ENCODE results near the gene CYYR1. TPM values are rescaled to one million over a fixed set of nuclear protein-coding genes. Genes with fewer than 3 reads are reported as not detected.
"Not testable (repeated sequence)": the region's sequence is repeated elsewhere in the genome, so short reads cannot be mapped to it uniquely, and the experiment has no call there.

CYYR1 gene
- polyA plus RNA-seq, 1 donor from 2014 or later, result 0.62 TPM

GRCh38 chr21:26460621-26461020 lies 112.5 kb downstream of the CYYR1 start:
- Histone ChIP-seq H3K27me3 (ENCODE audit: insufficient read depth, low read depth, low read length) (no peaks in the 10 kb centered on the region), H3K9me3 (ENCODE audit: low read length) (no peaks in the 10 kb centered on the region)

DNA sequence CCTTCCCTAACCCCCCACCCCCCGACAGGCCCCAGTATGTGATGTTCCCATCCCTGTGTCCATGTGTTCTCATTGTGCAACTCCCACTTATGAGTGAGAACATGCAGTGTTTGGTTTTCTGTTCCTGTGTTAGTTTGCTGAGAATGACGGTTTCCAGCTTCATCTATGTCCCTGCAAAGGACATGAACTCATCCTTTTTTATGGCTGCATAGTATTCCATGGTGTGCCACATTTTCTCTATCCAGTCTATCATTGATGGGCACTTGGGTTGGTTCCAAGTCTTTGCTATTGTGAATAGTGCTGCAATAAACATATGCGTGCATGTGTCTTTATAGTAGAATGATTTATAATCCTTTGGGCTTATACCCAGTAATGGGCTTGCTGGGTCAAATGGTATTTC lies 114.2 kb downstream of the CYYR1 start:
- not testable (repeated sequence) for H4K20me1 ChIP-seq (ENCODE audit: insufficient read depth); H3K27ac ChIP-seq (ENCODE audit: low read length); H3K9me2 ChIP-seq (ENCODE audit: insufficient read depth, low read length); H3K9ac ChIP-seq (ENCODE audit: low read length); H3K4me3 ChIP-seq (ENCODE audit: low read length); H3F3A ChIP-seq (ENCODE audit: insufficient read depth, low read length, poor library complexity, severe bottlenecking); H3K79me2 ChIP-seq (replicated peaks; ENCODE audit: insufficient read depth, low read length); H3K9me3 ChIP-seq (ENCODE audit: low read length); H2AFZ ChIP-seq (ENCODE audit: low read depth, low read length); H3K4me2 ChIP-seq (ENCODE audit: low read length); H3K27me3 ChIP-seq (ENCODE audit: insufficient read depth, low read depth, low read length); H3K36me3 ChIP-seq (ENCODE audit: insufficient read depth, low read length)

More at GRCh38 chr21:26460621-26461020, 112.5 kb downstream of the CYYR1 start:
- no peak overlapping the region for H3K9ac ChIP-seq (ENCODE audit: low read length)
- no peak overlapping the region for H3K4me2 ChIP-seq (ENCODE audit: low read length)
- H3K27ac ChIP-seq (ENCODE audit: low read length), result no peak overlapping the region
- no peaks in the 10 kb centered on the region for H3K79me2 ChIP-seq (replicated peaks; ENCODE audit: insufficient read depth, low read length)
- no peaks in the 10 kb centered on the region for H3K9me2 ChIP-seq (ENCODE audit: insufficient read depth, low read length)
- TF ChIP-seq REST (IDR thresholded peaks at IDR 0.05; ENCODE audit: borderline replicate concordance) (no peak), EP300 (conservative IDR thresholded peaks at IDR 0.05; ENCODE audit: poor library complexity, severe bottlenecking) (no peak), TAF1 (IDR thresholded peaks at IDR 0.05; ENCODE audit: low read depth) (no peak), EZH2 (IDR thresholded peaks at IDR 0.05; ENCODE audit: borderline replicate concordance, insufficient read depth, low read length, poor library complexity, severe bottlenecking) (no peak), MXI1 (conservative IDR thresholded peaks at IDR 0.05; ENCODE audit: poor library complexity, severe bottlenecking) (no peak), POLR2AphosphoS5 (IDR thresholded peaks at IDR 0.05) (no peak), RAD21 (conservative IDR thresholded peaks at IDR 0.05) (no peak), SMC3 (conservative IDR thresholded peaks at IDR 0.05; ENCODE audit: poor library complexity) (no peak), CTCF (IDR thresholded peaks at IDR 0.05; ENCODE audit: poor library complexity, severe bottlenecking) (no peak)
- no peak overlapping the region for H2AFZ ChIP-seq (ENCODE audit: low read depth, low read length)
- H3F3A ChIP-seq (ENCODE audit: insufficient read depth, low read length, poor library complexity, severe bottlenecking), result no peaks in the 10 kb centered on the region
- no peak overlapping the region for H3K4me3 ChIP-seq (ENCODE audit: low read length)
- no peaks in the 10 kb centered on the region for H3K36me3 ChIP-seq (ENCODE audit: insufficient read depth, low read length)
- H4K20me1 ChIP-seq (ENCODE audit: insufficient read depth), result no peaks in the 10 kb centered on the region

GRCh38 chr21:26457817-26458216 lies 115.3 kb downstream of the CYYR1 start:
- Histone ChIP-seq H3K36me3 (ENCODE audit: insufficient read depth, low read length) (no peaks in the 10 kb centered on the region), H3K4me2 (ENCODE audit: low read length) (no peak overlapping the region), H3K9me2 (ENCODE audit: insufficient read depth, low read length) (no peaks in the 10 kb centered on the region), H3F3A (ENCODE audit: insufficient read depth, low read length, poor library complexity, severe bottlenecking) (no peaks in the 10 kb centered on the region), H3K27ac (ENCODE audit: low read length) (no peak overlapping the region), H3K27me3 (ENCODE audit: insufficient read depth, low read depth, low read length) (no peaks in the 10 kb centered on the region), H3K9me3 (ENCODE audit: low read length) (no peaks in the 10 kb centered on the region), H3K9ac (ENCODE audit: low read length) (no peak overlapping the region), H2AFZ (ENCODE audit: low read depth, low read length) (no peak overlapping the region), H3K4me3 (ENCODE audit: low read length) (no peak overlapping the region), H4K20me1 (ENCODE audit: insufficient read depth) (no peaks in the 10 kb centered on the region), H3K79me2 (replicated peaks; ENCODE audit: insufficient read depth, low read length) (no peaks in the 10 kb centered on the region)
- TF ChIP-seq TAF1 (IDR thresholded peaks at IDR 0.05; ENCODE audit: low read depth), result no peak
- no peak for TF ChIP-seq EZH2 (IDR thresholded peaks at IDR 0.05; ENCODE audit: borderline replicate concordance, insufficient read depth, low read length, poor library complexity, severe bottlenecking)
- TF ChIP-seq CTCF (IDR thresholded peaks at IDR 0.05; ENCODE audit: poor library complexity, severe bottlenecking), result no peak
- TF ChIP-seq REST (IDR thresholded peaks at IDR 0.05; ENCODE audit: borderline replicate concordance), result no peak
- TF ChIP-seq SMC3 (conservative IDR thresholded peaks at IDR 0.05; ENCODE audit: poor library complexity), result no peak
- TF ChIP-seq EP300 (conservative IDR thresholded peaks at IDR 0.05; ENCODE audit: poor library complexity, severe bottlenecking), result no peak
- no peak for TF ChIP-seq POLR2AphosphoS5 (IDR thresholded peaks at IDR 0.05)
- TF ChIP-seq MXI1 (conservative IDR thresholded peaks at IDR 0.05; ENCODE audit: poor library complexity, severe bottlenecking), result no peak

All from neural cell (in vitro differentiated cells).